HG03159 (cell line): ENCODE measurements around the gene ATP5MK.
"Not testable (repeated sequence)": the region's sequence is repeated elsewhere in the genome, so short reads cannot be mapped to it uniquely, and the experiment has no call there.

Source experiments
- ATAC-seq: cut with Tn5 transposase; IDR thresholded peaks from one replicate; pipeline ENCODE4 v1.9.1; 2021; ENCODE audit warnings: mild to moderate bottlenecking, moderate library complexity; ENCODE audit not compliant: unreplicated experiment

ATP5MK gene, protein sequence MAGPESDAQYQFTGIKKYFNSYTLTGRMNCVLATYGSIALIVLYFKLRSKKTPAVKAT

DNA sequence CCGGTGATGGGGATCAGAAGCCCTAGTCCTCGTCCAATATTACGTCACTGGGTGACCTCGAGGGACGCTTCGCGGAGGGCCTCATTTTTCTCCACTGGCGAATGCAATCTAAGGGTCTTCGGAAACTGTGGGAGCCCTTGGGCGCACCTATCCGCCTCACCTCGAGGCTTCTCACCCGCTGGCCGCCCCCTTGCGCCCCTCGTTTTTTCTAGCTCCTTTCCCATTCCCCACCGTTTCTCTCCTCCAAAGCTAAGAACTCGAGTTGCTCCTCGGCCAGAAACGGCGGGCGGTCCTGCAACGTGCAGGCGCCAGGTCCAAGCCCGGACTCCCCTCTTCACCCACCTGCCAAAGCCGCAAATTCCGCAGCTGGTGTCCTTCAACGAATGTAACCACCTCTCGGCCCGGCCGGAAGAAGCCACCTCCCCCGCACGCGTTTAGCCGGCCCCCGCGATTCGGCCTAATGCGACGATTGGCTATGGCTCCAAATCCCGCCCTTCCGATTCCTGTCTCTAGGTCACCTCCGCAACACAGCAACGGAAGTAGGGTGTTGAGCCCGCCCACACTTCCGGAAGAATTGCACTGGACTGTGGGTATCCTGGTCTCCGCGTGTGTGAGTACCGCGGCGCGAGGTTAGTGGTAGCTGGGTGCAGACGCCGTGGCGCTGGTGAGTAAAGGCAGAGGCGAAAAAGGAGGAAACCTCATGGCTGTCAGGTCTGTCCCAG, at the start of gene ATP5MK, which contains the start of gene PDCD11:
TSS of gene ATP5MK (minus strand) at position 409 of the 722 bp plus-strand sequence. CDS start 4,018 bp downstream, outside the sequence.
TSS of gene PDCD11 (plus strand) at position 560 of the 722 bp plus-strand sequence. CDS start 1,801 bp downstream, outside the sequence.
- ATAC-seq = peak; percentile 98

DNA sequence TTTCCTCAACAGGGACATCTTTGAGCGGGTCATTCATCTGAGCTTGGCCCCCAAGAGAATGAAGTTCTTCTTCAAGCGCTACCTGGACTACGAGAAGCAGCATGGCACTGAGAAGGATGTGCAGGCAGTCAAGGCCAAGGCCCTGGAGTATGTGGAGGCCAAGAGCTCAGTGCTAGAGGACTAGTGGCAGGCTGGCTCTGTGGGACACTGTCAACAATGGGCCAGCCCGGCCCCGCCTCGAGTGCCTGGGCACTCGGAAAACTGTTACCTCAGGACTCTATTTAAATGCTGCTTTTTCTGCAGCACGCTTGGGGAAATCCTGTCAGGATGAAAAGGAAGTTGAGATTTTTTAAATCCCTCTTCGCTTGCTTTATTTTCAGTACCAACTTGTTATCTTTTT, 49.1 kb upstream of the ATP5MK start:
- no peak for ATAC-seq

DNA sequence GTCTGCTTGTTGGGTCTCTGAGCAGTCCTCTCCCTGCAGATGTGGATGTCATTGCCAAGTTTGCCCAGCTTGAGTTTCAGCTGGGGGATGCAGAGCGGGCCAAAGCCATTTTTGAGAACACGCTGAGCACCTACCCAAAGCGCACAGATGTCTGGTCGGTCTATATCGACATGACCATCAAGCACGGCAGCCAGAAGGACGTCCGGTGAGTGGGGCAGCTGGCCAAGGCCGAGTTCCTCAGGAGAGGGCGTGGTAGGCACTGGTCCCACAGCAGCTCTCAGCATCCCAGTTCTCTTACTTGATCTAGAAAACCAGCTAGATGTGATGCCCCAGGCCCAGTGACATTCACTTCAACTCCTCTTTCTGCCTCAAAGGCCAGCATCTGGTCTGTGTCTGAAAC, 48.2 kb upstream of the ATP5MK start:
- no peak for ATAC-seq

DNA sequence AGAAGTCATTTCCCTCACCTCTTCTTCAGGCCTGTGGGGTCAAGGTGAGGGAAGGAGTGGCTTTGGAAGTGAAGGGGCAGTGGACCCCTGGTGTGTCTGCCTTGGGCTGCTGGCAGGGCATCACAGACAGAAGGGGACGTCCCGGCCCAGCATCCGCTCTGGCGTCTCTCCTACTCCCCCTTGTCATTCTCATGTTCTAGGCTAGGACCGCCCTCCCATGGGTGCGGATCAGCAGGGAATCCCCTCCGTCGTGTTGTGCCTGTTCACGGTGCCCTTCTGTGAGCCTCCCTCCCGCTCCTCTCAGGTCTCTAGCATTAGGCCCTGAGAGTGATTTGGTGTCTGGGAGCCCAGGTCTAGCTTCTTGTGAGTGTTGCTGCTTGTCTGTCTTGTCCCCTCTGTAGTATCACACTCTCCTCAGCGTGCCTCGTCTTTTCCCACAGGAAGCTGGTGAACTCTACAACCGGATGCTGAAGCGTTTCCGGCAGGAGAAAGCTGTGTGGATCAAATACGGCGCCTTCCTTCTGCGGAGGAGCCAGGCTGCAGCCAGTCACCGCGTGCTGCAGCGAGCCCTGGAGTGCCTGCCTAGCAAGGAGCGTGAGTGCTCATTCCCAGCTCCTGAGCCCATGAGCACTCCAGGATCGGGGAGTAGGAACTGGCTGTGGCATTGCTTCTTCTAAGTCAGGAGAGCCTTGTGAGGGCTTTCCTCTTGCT, 47.4 kb upstream of the ATP5MK start:
- ATAC-seq = no peak

DNA sequence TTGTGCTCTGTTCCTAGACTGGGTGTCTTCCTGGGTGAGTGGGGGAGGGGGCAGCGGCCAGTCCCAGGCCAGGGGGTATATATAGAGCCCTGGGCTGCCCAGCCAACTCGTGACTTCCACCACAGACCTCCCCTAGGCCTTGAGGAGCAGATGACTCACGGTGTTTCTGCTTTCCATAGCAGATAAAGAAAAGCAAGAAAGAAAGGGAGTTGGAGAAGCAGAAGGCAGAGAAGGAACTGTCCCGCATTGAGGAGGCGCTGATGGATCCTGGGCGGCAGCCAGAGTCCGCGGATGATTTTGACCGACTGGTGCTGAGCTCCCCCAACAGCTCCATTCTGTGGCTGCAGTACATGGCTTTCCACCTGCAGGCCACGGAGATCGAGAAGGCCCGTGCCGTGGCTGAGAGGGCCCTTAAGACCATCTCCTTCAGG, 45.8 kb upstream of the ATP5MK start:
- ATAC-seq = no peak

DNA sequence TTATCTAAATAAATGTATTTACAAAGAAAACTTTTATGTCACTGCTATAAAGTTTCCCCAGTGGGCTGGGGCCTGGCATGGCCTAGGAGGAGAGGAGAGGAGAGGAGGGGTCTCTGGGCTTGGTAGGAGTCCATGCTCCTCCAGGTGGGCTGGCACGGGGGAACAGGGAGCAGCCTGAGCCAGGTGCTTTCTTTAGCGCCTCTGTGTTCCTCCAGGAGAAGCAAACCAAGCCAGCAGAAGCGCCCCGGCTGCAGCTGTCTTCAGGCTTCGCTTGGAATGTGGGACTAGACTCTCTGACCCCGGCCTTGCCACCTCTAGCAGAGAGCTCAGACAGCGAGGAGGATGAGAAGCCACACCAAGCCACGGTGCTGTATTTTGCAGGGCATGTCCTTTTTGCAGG, 45.3 kb upstream of the ATP5MK start:
- no peak for ATAC-seq

DNA sequence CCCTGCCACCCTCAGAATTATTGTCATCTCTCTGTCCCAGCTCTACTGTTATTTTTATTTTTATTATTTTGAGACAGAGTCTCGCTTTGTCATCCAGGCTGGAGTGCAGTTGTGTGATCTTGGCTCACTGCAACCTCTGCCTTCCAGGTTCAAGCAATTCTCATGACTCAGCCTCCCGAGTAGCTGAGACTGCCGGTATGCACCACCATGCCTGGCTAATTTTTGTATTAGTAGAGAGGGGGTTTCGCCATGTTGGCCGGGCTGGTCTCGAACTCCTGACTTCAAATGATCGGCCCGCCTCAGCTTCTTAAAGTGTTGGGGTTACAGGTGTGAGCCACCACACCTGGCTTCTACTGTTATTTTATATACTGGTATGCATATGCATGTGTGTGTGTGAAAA, 44.9 kb upstream of the ATP5MK start:
- ATAC-seq = no peak

DNA sequence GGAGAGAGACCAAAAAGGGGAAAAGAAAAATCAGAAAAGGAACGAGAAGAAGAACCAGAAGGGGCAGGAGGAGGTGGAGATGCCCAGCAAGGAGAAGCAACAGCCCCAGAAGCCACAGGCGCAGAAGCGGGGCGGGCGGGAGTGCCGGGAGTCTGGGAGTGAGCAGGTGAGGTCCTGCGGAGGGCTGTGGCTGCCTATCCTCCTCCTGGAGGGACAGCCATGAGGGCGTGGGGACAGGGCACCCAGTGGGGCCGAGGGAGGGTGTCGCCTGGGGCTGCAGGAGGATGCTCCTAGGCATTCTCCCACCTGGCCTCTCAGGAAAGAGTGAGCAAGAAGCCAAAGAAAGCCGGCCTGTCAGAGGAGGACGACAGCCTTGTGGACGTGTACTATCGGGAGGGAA, 44.1 kb upstream of the ATP5MK start:
- ATAC-seq = no peak

DNA sequence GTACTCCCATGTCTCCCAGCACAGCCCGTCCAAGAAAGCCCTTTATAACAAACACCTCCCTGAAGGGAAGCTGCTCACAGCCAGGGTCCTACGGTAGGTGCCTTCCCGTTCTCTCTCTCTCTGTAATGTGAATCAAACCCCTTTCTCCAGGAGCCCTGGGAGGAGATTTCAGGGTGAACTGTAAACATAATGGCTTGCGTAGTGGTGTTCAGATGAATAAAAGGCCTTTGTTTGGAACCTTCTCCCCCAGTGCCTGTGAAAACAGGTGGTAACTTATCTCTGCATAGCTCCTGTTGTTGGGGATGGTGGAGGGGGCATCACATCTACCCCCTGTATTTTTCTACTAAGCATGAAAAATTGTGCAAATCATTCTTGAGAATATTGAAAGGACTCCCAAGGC, 43.5 kb upstream of the ATP5MK start:
- no peak for ATAC-seq

DNA sequence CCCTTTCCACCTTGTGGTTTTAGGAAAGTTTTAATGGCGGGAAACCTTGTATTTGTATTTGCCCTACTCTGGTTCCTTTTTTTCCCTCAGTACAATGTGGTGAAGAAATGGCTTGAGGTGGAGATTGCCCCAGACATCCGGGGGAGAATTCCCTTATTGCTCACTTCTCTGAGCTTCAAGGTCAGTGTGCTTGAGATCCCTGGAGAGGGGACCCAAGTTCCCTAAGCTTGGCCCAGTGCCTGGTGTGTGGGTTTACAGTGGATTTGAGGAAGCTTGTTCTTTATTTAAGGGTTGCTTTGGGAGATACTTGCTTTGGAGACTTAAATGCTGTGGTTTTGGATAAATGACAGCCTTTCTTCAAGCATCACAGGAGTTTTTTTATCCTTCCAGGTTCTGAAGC, 37.6 kb upstream of the ATP5MK start:
- ATAC-seq = no peak

DNA sequence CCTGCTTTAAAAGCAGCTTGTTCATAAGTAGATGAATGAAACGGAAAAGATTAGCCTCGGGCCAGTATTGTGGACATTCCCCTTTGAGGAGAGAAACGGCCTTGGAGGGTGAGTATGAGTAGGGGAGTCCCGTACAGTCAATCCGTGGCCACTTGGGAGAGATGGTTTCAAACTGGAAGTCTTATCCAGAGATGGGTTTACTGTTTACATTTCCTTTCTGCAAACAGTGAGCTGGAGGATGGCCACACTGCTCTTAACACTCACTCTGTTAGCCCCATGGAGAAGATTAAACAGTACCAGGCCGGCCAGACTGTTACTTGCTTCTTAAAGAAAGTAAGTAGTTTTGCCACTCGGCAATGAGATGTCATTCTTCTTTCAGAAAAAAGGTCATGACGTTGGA, 35.6 kb upstream of the ATP5MK start:
- ATAC-seq = no peak

DNA sequence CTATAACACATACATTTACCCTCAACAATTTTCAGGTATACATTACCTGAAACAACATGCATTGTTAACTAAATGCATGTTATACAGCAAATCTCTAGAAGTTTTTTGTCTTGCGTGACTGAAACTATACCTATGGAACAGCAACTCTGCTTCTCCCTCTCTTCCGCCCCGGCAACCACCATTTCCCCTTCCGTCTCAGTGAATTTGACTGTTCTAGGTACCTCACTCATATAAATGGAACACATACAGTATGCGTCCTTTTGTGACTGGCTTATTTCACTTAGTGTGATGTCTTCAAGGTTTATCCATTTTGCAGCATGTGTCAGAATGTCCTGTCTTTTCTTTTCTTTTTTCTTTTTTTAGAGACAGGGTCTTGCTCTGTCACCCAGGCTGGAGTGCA, 33.4 kb upstream of the ATP5MK start:
- no peak for ATAC-seq

DNA sequence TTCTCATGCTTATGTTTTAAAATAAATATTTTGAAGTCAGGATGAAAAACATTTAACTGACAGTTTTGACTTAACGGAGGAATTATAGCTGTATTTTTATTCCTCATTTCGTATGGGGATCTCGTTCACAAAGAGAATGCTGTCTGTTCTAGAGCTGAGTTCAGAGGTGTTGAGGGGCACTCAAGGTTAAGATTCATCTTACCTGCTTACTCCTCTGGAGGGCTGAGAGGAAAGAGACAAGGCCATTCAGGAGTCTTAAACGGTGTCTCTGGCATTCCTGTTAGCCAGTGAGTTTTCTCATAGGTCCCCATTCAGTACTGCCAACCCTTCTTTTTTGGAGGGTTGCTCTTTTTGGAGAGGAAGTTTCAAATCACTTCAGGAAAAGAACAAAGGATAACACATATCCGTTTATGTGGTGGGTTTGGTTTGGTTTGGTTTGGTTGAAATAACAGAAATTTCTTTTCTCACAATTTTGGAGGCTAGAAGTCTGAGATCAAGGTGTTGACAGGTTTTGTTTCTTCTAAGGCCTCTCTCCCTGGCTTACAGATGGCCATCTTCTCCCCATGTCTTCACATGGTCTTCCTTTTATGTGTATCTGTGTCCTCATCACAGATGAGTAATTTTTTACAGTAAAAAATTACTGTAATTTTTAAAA, 32.8 kb upstream of the ATP5MK start:
- no peak for ATAC-seq

DNA sequence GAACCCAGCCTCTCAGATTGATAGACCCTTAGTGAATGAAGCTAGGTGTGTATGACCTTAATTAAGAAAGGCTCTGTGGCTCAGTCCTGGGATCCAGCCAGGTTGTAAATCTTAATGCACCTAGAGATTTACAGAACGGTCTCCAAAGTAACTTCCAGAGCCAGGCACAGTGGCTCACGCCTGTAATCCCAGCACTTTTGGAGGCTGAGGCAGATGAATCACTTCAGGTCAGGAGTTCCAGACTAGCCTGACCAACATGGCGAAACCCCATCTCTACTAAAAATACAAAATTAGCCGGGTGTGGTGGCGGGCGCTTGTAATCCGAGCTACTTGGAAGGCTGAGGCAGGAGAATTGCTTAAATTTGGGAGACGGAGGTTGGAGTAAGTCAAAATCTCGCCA, 31.6 kb upstream of the ATP5MK start:
- no peak for ATAC-seq

DNA sequence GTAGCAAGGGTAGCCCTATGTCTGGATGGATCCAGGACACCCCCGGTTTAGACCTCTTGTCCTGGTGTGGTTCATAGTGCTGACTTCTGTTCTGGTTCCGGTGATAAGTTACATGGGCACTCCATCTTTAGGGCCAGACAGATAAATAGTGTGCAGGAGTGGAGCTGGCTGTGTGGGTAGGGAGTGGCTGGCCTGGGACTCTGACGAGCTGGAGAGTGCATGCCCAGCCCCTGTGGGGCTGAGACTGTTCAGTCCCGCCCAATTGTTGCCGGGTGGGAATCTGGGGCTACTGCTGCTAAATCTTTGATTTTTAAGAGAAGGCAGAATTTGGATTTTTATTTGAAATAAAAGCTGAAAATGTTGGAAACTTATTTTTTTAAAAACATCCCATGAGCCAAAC, 27.5 kb upstream of the ATP5MK start:
- no peak for ATAC-seq

DNA sequence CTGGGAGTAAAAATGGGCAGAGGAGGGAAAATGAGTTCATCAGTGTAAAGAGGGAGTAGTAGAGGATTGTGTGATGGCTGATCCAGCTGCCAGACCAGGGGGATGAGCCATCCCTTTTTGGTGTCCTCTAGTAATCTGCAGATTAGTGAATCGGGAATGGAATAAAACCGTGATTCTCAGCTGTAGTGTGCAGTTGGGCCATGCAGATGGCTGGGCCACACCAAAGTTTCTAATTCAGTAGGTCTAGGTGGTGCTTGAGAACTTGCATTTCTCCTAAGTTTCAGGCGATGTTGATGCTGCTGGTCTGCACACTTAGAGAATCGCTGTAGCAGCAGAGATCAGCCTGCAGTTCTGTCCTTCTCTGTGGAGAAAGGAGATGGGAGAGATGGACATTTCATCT, 22.8 kb upstream of the ATP5MK start:
- ATAC-seq = no peak

DNA sequence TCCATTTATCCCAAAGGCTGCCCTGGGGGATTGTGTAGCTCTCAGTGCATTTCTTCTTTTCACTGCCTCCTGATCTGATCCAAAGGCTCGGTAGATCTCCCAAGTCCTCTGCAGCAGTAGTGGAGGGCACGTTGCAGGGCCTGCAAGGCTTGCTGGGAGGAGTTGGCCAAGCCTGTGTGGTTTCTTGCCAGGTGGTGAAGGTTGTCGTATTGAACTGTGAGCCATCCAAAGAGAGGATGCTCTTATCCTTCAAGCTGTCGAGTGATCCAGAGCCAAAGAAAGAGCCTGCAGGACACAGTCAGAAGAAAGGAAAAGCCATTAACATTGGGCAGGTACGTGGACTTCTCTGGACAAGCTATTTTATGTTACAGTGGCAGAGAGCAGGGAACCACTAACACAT, 21.3 kb upstream of the ATP5MK start:
- ATAC-seq = no peak

DNA sequence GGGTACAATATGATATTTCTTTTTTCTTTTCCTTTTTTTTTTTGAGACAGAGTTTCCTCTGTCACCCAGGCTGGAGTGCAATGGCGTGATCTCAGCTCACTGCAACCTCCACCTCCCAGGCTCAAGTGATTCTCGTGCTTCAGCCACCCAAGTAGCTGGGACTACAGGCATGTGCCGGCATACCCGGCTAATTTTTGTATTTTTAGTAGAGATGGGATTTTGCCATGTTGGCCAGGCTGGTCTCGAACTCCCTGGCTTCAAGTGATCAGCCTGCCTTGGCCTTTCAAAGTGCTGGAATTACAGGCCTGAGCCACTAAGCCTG, 20.8 kb upstream of the ATP5MK start:
- not testable (repeated sequence) for ATAC-seq

DNA sequence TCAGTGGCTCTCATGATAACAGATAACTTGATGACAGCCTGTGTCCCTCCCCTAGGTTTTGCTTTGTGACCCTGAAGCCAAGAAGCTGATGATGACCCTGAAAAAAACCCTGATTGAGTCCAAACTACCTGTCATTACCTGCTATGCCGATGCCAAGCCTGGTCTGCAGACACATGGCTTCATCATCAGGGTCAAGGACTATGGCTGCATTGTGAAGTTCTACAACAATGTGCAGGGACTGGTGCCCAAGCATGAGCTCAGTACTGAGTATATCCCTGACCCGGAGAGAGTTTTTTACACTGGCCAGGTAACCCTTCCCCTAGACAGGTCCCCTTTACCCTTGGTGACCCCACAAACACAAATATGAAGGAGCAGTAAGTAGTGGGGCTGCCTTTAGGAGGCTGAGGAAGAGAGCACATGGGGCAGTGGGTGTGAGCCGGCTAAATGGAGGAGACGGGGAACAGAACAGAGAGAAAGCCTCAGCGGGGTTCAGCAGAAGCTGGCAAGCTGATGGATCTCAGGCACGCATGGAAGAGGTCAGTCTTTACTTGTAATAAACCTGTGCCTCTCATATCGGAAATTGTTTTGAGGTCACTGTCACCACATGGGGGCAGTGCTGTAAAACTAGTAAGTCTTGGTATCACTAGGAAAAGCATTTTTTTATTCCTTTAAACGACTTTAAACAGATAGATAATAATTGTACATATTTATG, 20.3 kb upstream of the ATP5MK start:
- no peak for ATAC-seq

DNA sequence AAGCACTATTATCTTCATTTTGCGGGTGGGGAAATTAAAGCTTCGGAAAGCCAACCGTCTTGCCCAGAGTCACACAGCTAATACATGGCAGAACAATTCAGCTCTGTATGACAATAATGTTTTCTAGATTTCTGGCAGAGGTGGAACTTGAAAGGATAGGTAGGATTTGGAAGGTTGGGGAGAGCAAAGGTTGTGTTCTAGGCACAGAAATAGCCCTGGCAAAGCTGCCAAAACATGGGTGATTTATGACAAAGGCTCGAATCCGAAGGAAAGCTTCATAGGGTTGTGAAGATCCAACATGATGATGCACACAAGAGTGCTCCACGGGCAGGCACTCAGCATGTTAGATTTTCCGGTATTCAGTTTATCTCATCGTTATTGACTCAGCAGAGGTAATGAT, 19.3 kb upstream of the ATP5MK start:
- no peak for ATAC-seq

DNA sequence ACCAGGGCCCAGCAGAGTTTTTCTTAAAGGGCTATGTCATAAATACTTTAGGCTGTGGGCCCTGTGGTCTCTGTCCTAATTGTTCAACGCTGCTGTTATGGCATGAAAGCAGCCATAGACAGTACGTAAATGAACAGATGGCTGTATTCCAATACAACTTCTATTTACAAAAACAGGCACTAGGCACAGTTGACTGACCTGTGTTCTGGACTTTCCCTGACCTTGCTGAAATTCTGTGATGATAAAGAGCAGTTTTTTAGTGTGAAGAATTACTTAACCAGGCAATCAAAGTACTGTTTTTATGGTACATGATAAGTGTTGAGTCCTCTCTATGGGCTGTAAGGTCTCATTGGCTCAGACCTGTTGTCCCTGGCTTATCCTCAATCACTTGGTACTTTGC, 17.3 kb upstream of the ATP5MK start:
- no peak for ATAC-seq
